Nephron (organoid): ENCODE measurements around the gene RIBC1.

ENCODE experiments used
- H3K27ac Mint-ChIP-seq, 3 experiments: 2 replicates each; pipeline ENCODE4 v1.8.0; 2020; ENCODE audit warnings: mixed read lengths in 3 of 3, mild to moderate bottlenecking in 2 of 3, moderate library complexity in 1 of 3
- H3K27me3 Mint-ChIP-seq: 2 replicates; pipeline ENCODE4 v1.8.0; 2021; ENCODE audit warnings: low read depth, mild to moderate bottlenecking, moderate library complexity, mixed read lengths
- H3K36me3 Mint-ChIP-seq: 2 replicates; pipeline ENCODE4 v1.8.0; 2020; ENCODE audit warnings: low read depth, mixed read lengths
- H3K4me1 Mint-ChIP-seq: 2 replicates; pipeline ENCODE4 v1.8.0; 2020; ENCODE audit warnings: mixed read lengths
- H3K4me3 Mint-ChIP-seq, 3 experiments: 2 replicates each; pipeline ENCODE4 v1.8.0; 2020; ENCODE audit warnings: mild to moderate bottlenecking in 3 of 3, mixed read lengths in 3 of 3, moderate library complexity in 2 of 3
- H3K9me3 Mint-ChIP-seq: 2 replicates; pipeline ENCODE4 v1.8.0; 2020; ENCODE audit warnings: mixed read lengths
- TF ChIP-seq, protein P1 (sequence below), 3 experiments: fragments of 200-600 bp; sonication (generic); IDR thresholded peaks; one replicate each; pipeline ENCODE4 v1.5.0; 2021; ENCODE audit warnings: antibody characterized with exemption in 3 of 3; ENCODE audit not compliant: unreplicated experiment in 3 of 3

The RIBC1 gene

GRCh38 chrX:53379008-53379710 lies 43.5 kb upstream of the RIBC1 start:
- Mint-ChIP-seq H3K9me3 (peaks cover 6% of the 10 kb centered on the region), H3K27me3 (no peaks in the 10 kb centered on the region), H3K36me3 (peaks cover 50% of the 10 kb centered on the region), H3K4me1 (no peaks in the 10 kb centered on the region), H3K27ac (no peak overlapping the region), H3K4me3 (no peak overlapping the region)
- TF ChIP-seq, protein P1, sequence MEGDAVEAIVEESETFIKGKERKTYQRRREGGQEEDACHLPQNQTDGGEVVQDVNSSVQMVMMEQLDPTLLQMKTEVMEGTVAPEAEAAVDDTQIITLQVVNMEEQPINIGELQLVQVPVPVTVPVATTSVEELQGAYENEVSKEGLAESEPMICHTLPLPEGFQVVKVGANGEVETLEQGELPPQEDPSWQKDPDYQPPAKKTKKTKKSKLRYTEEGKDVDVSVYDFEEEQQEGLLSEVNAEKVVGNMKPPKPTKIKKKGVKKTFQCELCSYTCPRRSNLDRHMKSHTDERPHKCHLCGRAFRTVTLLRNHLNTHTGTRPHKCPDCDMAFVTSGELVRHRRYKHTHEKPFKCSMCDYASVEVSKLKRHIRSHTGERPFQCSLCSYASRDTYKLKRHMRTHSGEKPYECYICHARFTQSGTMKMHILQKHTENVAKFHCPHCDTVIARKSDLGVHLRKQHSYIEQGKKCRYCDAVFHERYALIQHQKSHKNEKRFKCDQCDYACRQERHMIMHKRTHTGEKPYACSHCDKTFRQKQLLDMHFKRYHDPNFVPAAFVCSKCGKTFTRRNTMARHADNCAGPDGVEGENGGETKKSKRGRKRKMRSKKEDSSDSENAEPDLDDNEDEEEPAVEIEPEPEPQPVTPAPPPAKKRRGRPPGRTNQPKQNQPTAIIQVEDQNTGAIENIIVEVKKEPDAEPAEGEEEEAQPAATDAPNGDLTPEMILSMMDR (IDR thresholded peaks at IDR 0.05; ENCODE audit: unreplicated experiment in 3 of 3) = no peak

DNA sequence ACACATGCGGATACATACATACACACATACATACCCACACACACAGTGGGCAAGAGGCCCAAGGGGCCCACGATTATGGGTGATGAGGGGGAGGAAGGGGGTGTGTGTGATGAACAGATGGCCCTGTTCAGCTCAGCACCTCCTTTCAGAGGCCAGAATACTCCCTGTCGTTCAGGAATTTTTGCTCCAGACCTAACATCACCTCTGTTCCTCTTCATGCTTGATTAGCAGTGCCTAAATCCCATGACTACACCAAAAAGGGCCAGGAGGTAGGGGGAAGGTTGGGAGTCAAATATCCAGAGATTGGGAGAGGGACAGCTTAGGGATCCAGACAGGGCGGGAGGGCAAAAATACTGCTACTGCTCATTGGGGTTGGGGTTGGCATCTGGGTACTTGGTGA lies 42.9 kb upstream of the RIBC1 start:
- TF ChIP-seq, protein P1 (IDR thresholded peaks at IDR 0.05; ENCODE audit: unreplicated experiment in 3 of 3) = no peak
- Mint-ChIP-seq H3K36me3 (peaks cover 47% of the 10 kb centered on the region), H3K4me3 (no peak overlapping the region), H3K9me3 (peaks cover 3% of the 10 kb centered on the region), H3K27ac (no peak overlapping the region), H3K4me1 (no peaks in the 10 kb centered on the region), H3K27me3 (no peaks in the 10 kb centered on the region)

DNA sequence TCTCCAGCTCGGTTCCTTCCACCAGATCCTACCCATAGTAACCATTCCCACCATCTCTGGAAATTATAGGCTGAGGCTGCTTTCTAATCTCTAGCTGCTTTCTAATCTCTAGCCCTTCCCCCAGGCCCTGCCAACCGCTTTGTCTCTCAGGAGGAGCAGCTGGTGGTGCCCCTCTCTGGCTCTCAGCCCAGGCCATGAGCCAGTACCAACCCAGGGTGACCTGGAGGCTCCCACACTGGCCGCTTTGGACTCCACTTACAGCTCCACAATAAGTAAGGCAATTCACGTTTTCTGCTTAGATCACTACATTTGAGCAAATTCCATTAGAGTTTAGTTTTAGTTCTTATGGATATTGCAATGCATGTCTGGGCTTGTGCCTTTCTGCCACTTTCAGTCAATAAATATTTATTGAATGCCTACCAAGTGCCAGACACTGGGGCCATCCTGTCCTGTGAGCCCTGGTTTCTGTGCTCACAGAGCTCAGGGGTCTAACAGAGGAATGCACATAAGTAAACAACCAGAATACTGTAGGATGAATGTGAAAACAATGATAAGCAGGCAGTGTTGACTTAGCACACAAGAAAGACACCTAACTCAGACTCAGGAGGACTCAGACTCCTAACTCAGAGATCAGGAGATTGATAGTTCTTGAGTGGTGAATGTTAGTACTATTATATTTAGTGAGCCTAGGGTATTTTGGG lies 39.1 kb upstream of the RIBC1 start:
- H3K4me1 Mint-ChIP-seq = no peaks in the 10 kb centered on the region
- H3K36me3 Mint-ChIP-seq = peaks cover 52% of the 10 kb centered on the region
- H3K9me3 Mint-ChIP-seq = no peaks in the 10 kb centered on the region
- H3K27me3 Mint-ChIP-seq = no peaks in the 10 kb centered on the region
- H3K27ac Mint-ChIP-seq = peak overlapping the region in 2 of 3 experiments; percentile 27 to 85
- H3K4me3 Mint-ChIP-seq = no peak overlapping the region
- TF ChIP-seq, protein P1 (IDR thresholded peaks at IDR 0.05; ENCODE audit: unreplicated experiment in 3 of 3) = no peak

DNA sequence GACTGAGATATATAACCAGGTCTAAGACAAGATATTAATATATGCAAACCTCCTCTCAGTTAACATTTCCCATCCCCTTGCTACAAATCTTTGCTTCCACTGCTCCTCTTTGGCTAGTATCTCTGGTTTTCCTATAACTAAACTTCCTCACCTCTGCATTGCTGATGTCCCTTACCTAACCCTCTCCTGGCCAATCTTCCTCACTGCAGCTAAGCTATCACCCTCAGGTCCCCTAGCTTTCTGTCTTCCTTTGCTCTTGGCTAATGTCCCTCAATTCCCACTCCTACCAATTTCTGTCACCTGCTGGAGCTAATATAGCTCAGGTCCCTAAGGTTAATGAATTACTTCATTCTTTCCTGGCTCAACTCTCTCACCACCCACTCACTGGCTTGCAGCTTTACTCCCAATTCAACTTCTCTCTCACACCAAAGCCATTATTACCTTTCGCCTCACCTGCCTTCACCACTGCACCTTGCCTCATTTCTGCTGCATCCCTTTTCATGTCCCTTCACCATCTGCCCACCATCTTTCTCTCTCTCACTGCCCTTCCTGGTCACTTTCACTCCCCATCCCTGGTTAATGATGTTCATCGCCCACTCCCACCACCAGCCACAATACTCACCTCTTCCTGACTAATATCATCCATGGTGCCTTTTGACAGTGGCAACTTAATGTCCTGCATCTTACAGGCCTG lies 26.9 kb upstream of the RIBC1 start:
- H3K27ac Mint-ChIP-seq = no peak overlapping the region
- H3K4me3 Mint-ChIP-seq = no peak overlapping the region
- no peaks in the 10 kb centered on the region for H3K27me3 Mint-ChIP-seq
- H3K9me3 Mint-ChIP-seq = no peaks in the 10 kb centered on the region
- H3K36me3 Mint-ChIP-seq = peaks cover 23% of the 10 kb centered on the region
- no peaks in the 10 kb centered on the region for H3K4me1 Mint-ChIP-seq
- TF ChIP-seq, protein P1 (IDR thresholded peaks at IDR 0.05; ENCODE audit: unreplicated experiment in 3 of 3) = no peak

- Mint-ChIP-seq H3K4me3 (no peak overlapping the region), H3K4me1 (no peaks in the 10 kb centered on the region), H3K27ac (no peak overlapping the region), H3K9me3 (no peaks in the 10 kb centered on the region), H3K27me3 (no peaks in the 10 kb centered on the region), H3K36me3 (peaks cover 22% of the 10 kb centered on the region)
- TF ChIP-seq, protein P1 (IDR thresholded peaks at IDR 0.05; ENCODE audit: unreplicated experiment in 3 of 3) = no peak
Observed at GRCh38 chrX:53398216-53398615, 24.5 kb upstream of the RIBC1 start.
